Right lobe of liver (tissue), 4 donors: ENCODE data around the gene ANO2.

Experiments used
- POLR2A ChIP-seq: fragments of 450-650 bp; IDR thresholded peaks from one replicate; pipeline ENCODE4 v1.6.1; 2017; ENCODE audit warnings: antibody characterized with exemption, mild to moderate bottlenecking
- TF ChIP-seq, protein P1 (sequence below), 4 donors: fragments of 200-600 bp in 3 of 4; fragments of 450-650 bp in 1 of 4; IDR thresholded peaks; one replicate each; pipeline versions ENCODE4 v1.5.1 to v1.8.0; 2016 to 2022; ENCODE audit warnings: antibody characterized with exemption in 4 of 4, mild to moderate bottlenecking in 2 of 4
- donor health status: DM: no; HTN: no; CAD: no.
- donor health status: DM: no; HTN: no; CAD: no.
- donor health status: DM: no; HTN: yes; CAD: no.

DNA sequence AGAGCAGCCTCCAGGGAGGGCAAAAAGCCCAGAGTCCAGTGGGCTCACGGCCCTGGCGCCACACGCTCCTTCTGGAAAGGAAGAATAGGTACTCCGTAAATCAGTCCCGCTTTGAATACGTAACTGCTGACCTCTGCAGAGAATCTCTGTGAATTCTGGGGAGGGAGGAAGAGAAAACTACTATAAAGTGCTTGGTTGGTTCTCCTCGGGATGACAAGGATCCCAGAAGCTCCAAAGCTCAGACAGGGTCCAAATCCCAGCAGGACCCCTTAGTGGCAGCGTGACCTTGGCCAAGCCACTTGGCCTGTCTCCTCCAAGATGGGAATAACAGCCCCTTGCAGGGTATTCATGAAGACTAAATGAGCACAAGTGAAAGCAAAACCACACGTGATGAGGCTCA, 31.7 kb downstream of the ANO2 start:
- TF ChIP-seq, protein P1, sequence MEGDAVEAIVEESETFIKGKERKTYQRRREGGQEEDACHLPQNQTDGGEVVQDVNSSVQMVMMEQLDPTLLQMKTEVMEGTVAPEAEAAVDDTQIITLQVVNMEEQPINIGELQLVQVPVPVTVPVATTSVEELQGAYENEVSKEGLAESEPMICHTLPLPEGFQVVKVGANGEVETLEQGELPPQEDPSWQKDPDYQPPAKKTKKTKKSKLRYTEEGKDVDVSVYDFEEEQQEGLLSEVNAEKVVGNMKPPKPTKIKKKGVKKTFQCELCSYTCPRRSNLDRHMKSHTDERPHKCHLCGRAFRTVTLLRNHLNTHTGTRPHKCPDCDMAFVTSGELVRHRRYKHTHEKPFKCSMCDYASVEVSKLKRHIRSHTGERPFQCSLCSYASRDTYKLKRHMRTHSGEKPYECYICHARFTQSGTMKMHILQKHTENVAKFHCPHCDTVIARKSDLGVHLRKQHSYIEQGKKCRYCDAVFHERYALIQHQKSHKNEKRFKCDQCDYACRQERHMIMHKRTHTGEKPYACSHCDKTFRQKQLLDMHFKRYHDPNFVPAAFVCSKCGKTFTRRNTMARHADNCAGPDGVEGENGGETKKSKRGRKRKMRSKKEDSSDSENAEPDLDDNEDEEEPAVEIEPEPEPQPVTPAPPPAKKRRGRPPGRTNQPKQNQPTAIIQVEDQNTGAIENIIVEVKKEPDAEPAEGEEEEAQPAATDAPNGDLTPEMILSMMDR (IDR thresholded peaks at IDR 0.05) = no peak
- TF ChIP-seq POLR2A = no peak
